Bronchial smooth muscle cell (primary cell): ENCODE data around the gene LUZP1. TPM values are rescaled to one million over a fixed set of nuclear protein-coding genes. Genes with fewer than 3 reads are reported as not detected.

Source experiments
- total RNA-seq: library from RNA; depleted of rRNA; stranded (reverse); fragments of >200 nt; gene quantifications from 2 replicates; pipeline ENCODE4 v1.2.1, GENCODE V29; 2014

The LUZP1 gene
- 12.8 and 13.7 TPM in 2 replicates for total RNA-seq

GRCh38 chr1:23168445-23169194 is at the start of gene LUZP1:
LUZP1 (minus strand) TSS chr1:23168856.

GRCh38 chr1:23217421-23218115 is 48.9 kb upstream of the LUZP1 start, which contains the start of gene HTR1D:
HTR1D (minus strand) TSS chr1:23217502; CDS start chr1:23194219, 23,283 bp downstream.

Other genes starting within 250 kb of the LUZP1 start
- gene LACTBL1, start 196.0 kb downstream of the LUZP1 start, total RNA-seq, result not detected in 2 replicates
- 0.17 TPM in 1 of 2 replicates, not detected in the other for gene TEX46, start 153.0 kb downstream of the LUZP1 start, total RNA-seq
- 80.4 and 88.2 TPM in 2 replicates for gene KDM1A, start 149.4 kb downstream of the LUZP1 start, total RNA-seq
- gene HTR1D, start 48.6 kb upstream of the LUZP1 start, total RNA-seq, result not detected in 2 replicates
- gene HNRNPR, start 175.4 kb upstream of the LUZP1 start, total RNA-seq, result 66.0 and 79.9 TPM in 2 replicates
- 31.2 and 56.2 TPM in 2 replicates for gene ZNF436, start 201.0 kb upstream of the LUZP1 start, total RNA-seq